Measurements from ENCODE around the gene PDZK1IP1. TPM values are rescaled to one million over a fixed set of nuclear protein-coding genes. Genes with fewer than 3 reads are reported as not detected.

Gene PDZK1IP1
- total RNA-seq, 2 experiments from 2014 or later = not detected

Other genes starting within 250 kb of the PDZK1IP1 start
- not detected for gene CYP4A11, start 248.6 kb downstream of the PDZK1IP1 start, total RNA-seq
- not detected for gene CYP4X1, start 166.4 kb downstream of the PDZK1IP1 start, total RNA-seq
- not detected for gene CYP4Z1, start 122.8 kb downstream of the PDZK1IP1 start, total RNA-seq
- not detected for gene CYP4A22, start 52.6 kb downstream of the PDZK1IP1 start, total RNA-seq
- not detected for gene TAL1, start 42.2 kb upstream of the PDZK1IP1 start, total RNA-seq
- gene STIL, start 124.1 kb upstream of the PDZK1IP1 start, total RNA-seq = 10 to 100 TPM; 41.4 to 43.5 TPM
- gene CMPK1, start 143.8 kb upstream of the PDZK1IP1 start, total RNA-seq = 100 to 1,000 TPM; 104 to 105 TPM
- gene FOXE3, start 226.2 kb upstream of the PDZK1IP1 start, total RNA-seq = not detected
- under 1 TPM; 0.12 to 0.19 TPM for gene FOXD2, start 248.0 kb upstream of the PDZK1IP1 start, total RNA-seq

Data from activated naive CD4-positive, alpha-beta T cell treated with anti-CD3 and anti-CD28 coated beads for 36 hours (primary cell).